Measurements from ENCODE around the gene ANKIB1. TPM values are rescaled to one million over a fixed set of nuclear protein-coding genes. Genes with fewer than 3 reads are reported as not detected.

ANKIB1 gene
- total and polyA plus RNA-seq, 3 donors from 2014 or later: 66.8 to 97.8 (median 84.4) TPM

- peaks cover 12% of the 10 kb centered on the region for H3K4me1 ChIP-seq
- H3K4me3 ChIP-seq: no peak overlapping the region
- H3K36me3 ChIP-seq (ENCODE audit: low read depth, missing control alignments): no peaks in the 10 kb centered on the region
- DNase-seq: no peak
- H3K27me3 ChIP-seq: no peaks in the 10 kb centered on the region
- H3K27ac ChIP-seq: peak overlapping the region in 1 of 2 donors; percentile 0
- no peaks in the 10 kb centered on the region for H3K9me3 ChIP-seq
- intact Hi-C loops (cut with DNase I; ENCODE audit: low total_unique reads): no loop called here
- TF ChIP-seq POLR2A (IDR thresholded peaks at IDR 0.05) (no peak), CTCF (IDR thresholded peaks at IDR 0.05) (no peak)
- WGBS, 2 donors: 80% methylated on average over 3 of the region's 3 CpGs
Measured at GRCh38 chr7:92296235-92296634, 50.5 kb downstream of the ANKIB1 start.

GRCh38 chr7:92296880-92297445, 51.2 kb downstream of the ANKIB1 start:
- Histone ChIP-seq H3K9me3 (no peaks in the 10 kb centered on the region), H3K4me1 (peaks cover 12% of the 10 kb centered on the region), H3K4me3 (no peak overlapping the region), H3K27ac (no peak overlapping the region), H3K36me3 (ENCODE audit: low read depth, missing control alignments) (no peaks in the 10 kb centered on the region), H3K27me3 (no peaks in the 10 kb centered on the region)
- no peak for DNase-seq
- no peak for TF ChIP-seq POLR2A (IDR thresholded peaks at IDR 0.05)
- TF ChIP-seq CTCF (IDR thresholded peaks at IDR 0.05): no peak
- WGBS, 2 donors: 90% methylated on average over 3 of the region's 3 CpGs
- intact Hi-C loops (cut with DNase I; ENCODE audit: low total_unique reads): no loop called here

DNA sequence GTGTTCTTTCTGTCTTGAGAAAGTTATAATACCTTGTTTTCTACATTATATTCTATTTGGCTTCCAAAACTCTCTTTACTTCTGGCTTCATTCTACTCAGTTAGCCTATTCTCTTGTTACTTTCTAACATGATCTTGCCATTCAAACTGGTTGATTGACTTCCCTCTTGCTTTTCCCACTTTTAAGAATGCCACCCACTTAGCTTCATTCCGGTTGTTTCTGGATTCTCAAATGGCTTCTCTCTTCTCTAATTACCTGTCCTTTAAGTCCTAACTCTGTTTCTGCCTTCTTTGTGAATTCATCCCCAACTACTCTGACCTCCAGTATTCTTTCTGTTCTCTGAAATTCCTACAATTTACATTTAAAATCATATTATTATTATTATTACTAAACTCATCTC, 52.0 kb downstream of the ANKIB1 start:
- no peak for TF ChIP-seq CTCF (IDR thresholded peaks at IDR 0.05)
- no peak for TF ChIP-seq POLR2A (IDR thresholded peaks at IDR 0.05)
- H3K27ac ChIP-seq: no peak overlapping the region
- intact Hi-C loops (cut with DNase I; ENCODE audit: low total_unique reads): no loop called here
- WGBS, 2 donors: 79 to 90% methylated on average over 1 of the region's 1 CpG
- no peak overlapping the region for H3K4me3 ChIP-seq
- peaks cover 12% of the 10 kb centered on the region for H3K4me1 ChIP-seq
- H3K9me3 ChIP-seq: no peaks in the 10 kb centered on the region
- no peaks in the 10 kb centered on the region for H3K27me3 ChIP-seq
- no peaks in the 10 kb centered on the region for H3K36me3 ChIP-seq (ENCODE audit: low read depth, missing control alignments)
- DNase-seq: no peak

DNA sequence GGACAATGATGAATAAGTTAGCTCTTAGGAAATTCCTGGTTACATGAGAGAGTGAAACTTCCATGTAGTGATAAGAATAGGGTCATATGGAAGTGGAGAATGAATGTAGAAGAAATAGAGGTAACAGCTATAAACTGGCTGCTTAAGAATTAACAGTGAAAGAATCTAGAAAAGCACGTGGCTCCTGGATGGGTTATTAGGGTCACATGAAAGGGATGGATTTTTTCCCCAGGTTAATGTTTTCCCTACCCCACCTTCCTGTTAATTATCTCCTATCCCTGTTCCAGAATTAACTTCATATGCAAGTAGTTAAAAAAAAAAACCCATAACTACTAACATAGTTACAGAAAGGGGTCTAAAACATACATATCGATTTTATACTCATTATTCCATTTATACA, 58.0 kb downstream of the ANKIB1 start:
- intact Hi-C loops (cut with DNase I; ENCODE audit: low total_unique reads): no loop called here
- WGBS, 2 donors: 82 to 94% methylated on average over 2 of the region's 2 CpGs

More for the DNA sequence above, 58.0 kb downstream of the ANKIB1 start:
- Histone ChIP-seq H3K27me3 (no peaks in the 10 kb centered on the region), H3K4me3 (no peak overlapping the region), H3K27ac (no peak overlapping the region), H3K36me3 (ENCODE audit: low read depth, missing control alignments) (no peaks in the 10 kb centered on the region), H3K4me1 (no peaks in the 10 kb centered on the region), H3K9me3 (no peaks in the 10 kb centered on the region)
- TF ChIP-seq POLR2A (IDR thresholded peaks at IDR 0.05): no peak
- TF ChIP-seq CTCF (IDR thresholded peaks at IDR 0.05): no peak
- DNase-seq: no peak
